IMR-90 (cell line): ENCODE data around the gene TTLL11.
A peak's percentile ranks its signal among the peaks of the same experiment; 100 is the strongest.

Experiments
- BHLHE40 ChIP-seq: fragments of 150-350 bp; IDR thresholded peaks from 2 replicates; pipeline ENCODE4 v1.6.1; 2016; ENCODE audit warnings: mild to moderate bottlenecking, low read depth, low read length
- CEBPB ChIP-seq: IDR thresholded peaks from 2 replicates; pipeline ENCODE4 v1.6.1; 2012; ENCODE audit warnings: low read depth, low read length, improper control_type of control experiment
- FOS ChIP-seq: fragments of 150-350 bp; IDR thresholded peaks from 2 replicates; pipeline ENCODE4 v1.6.1; 2016; ENCODE audit warnings: low read depth, low read length
- MAFK ChIP-seq: IDR thresholded peaks from 2 replicates; pipeline ENCODE4 v1.6.1; 2012; ENCODE audit warnings: low read depth, low read length, improper control_type of control experiment
- MAZ ChIP-seq: IDR thresholded peaks from 2 replicates; pipeline ENCODE4 v1.6.1; 2012; ENCODE audit warnings: low read depth, mild to moderate bottlenecking, low read length, improper control_type of control experiment, moderate library complexity, borderline replicate concordance
- MXI1 ChIP-seq: IDR thresholded peaks from 2 replicates; pipeline ENCODE4 v1.6.1; 2012; ENCODE audit warnings: low read depth, mild to moderate bottlenecking, low read length, moderate library complexity, borderline replicate concordance
- NFE2L2 ChIP-seq: fragments of 150-350 bp; IDR thresholded peaks from 2 replicates; pipeline ENCODE4 v1.6.1; 2016; ENCODE audit warnings: low read depth, mild to moderate bottlenecking, low read length
- POLR2A ChIP-seq: IDR thresholded peaks from 2 replicates; pipeline ENCODE4 v1.6.1; 2012; ENCODE audit warnings: mild to moderate bottlenecking, low read depth, low read length
- RFX5 ChIP-seq: IDR thresholded peaks from 2 replicates; pipeline ENCODE4 v1.8.0; 2012; ENCODE audit warnings: low read depth, mild to moderate bottlenecking, low read length, moderate library complexity
- SMC3 ChIP-seq: fragments of 150-350 bp; IDR thresholded peaks from 2 replicates; pipeline ENCODE4 v1.6.1; 2016; ENCODE audit warnings: low read depth, mild to moderate bottlenecking, antibody characterized with exemption, low read length, moderate library complexity
- TF ChIP-seq, protein P1 (sequence below): conservative IDR thresholded peaks from 2 replicates; pipeline ENCODE4 v1.5.1; 2012; ENCODE audit warnings: mild to moderate bottlenecking, low read depth, low read length, improper control_type of control experiment
- TF ChIP-seq, protein P2 (sequence below): fragments of 150-350 bp; IDR thresholded peaks from 2 replicates; pipeline ENCODE4 v1.6.1; 2016; ENCODE audit warnings: low read depth, mild to moderate bottlenecking, low read length, moderate library complexity, borderline replicate concordance
- TF ChIP-seq, protein P3 (sequence below): fragments of 150-350 bp; IDR thresholded peaks from 2 replicates; pipeline ENCODE4 v1.6.1; 2017; ENCODE audit warnings: mild to moderate bottlenecking, antibody characterized with exemption, low read length, low read depth

- TF ChIP-seq, protein P1, sequence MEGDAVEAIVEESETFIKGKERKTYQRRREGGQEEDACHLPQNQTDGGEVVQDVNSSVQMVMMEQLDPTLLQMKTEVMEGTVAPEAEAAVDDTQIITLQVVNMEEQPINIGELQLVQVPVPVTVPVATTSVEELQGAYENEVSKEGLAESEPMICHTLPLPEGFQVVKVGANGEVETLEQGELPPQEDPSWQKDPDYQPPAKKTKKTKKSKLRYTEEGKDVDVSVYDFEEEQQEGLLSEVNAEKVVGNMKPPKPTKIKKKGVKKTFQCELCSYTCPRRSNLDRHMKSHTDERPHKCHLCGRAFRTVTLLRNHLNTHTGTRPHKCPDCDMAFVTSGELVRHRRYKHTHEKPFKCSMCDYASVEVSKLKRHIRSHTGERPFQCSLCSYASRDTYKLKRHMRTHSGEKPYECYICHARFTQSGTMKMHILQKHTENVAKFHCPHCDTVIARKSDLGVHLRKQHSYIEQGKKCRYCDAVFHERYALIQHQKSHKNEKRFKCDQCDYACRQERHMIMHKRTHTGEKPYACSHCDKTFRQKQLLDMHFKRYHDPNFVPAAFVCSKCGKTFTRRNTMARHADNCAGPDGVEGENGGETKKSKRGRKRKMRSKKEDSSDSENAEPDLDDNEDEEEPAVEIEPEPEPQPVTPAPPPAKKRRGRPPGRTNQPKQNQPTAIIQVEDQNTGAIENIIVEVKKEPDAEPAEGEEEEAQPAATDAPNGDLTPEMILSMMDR: no peak
- TF ChIP-seq POLR2A (no peak), MAFK (no peak), SMC3 (no peak), MXI1 (no peak), CEBPB (no peak), FOS (no peak), RFX5 (no peak), NFE2L2 (no peak), MAZ (no peak), BHLHE40 (peak; percentile 83)
- TF ChIP-seq, protein P2, sequence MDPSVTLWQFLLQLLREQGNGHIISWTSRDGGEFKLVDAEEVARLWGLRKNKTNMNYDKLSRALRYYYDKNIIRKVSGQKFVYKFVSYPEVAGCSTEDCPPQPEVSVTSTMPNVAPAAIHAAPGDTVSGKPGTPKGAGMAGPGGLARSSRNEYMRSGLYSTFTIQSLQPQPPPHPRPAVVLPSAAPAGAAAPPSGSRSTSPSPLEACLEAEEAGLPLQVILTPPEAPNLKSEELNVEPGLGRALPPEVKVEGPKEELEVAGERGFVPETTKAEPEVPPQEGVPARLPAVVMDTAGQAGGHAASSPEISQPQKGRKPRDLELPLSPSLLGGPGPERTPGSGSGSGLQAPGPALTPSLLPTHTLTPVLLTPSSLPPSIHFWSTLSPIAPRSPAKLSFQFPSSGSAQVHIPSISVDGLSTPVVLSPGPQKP: no peak
- TF ChIP-seq, protein P3, sequence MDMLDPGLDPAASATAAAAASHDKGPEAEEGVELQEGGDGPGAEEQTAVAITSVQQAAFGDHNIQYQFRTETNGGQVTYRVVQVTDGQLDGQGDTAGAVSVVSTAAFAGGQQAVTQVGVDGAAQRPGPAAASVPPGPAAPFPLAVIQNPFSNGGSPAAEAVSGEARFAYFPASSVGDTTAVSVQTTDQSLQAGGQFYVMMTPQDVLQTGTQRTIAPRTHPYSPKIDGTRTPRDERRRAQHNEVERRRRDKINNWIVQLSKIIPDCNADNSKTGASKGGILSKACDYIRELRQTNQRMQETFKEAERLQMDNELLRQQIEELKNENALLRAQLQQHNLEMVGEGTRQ: no peak
Observed at GRCh38 chr9:122134822-122135528, 41.9 kb upstream of the TTLL11 start.
